ENCODE results near the gene F5.
A peak's percentile ranks its signal among the peaks of the same experiment; 100 is the strongest.

Gene F5

DNA sequence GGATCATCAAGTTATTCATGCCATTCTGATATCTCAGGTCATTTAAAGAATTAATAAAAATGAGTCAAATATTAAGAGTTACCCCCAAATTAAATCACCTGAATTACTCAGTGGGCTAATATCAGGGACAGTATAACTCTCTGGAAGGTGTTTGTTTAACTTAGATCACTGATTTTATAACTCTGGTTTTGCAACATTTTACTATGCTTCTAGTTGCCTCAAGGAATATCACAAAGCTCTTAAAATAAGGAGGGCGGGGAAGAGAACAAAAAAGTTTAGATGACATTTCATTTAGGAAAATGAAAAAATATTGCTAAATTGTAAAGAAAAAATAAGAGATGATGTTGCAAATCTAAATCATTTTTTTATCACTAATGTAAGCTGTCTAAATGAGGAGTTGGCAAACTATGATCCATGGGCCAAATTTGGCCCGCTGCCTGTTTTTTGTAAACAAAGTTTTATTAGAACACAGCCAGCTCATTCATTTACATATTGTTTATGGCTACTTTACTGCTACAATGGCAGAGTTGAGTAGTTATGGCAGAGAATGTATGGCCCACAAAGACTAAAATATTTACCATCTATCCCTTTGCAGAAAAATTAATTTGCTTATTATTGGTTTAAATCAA lies 68.6 kb downstream of the F5 start:
- TF ChIP-seq, protein P1, sequence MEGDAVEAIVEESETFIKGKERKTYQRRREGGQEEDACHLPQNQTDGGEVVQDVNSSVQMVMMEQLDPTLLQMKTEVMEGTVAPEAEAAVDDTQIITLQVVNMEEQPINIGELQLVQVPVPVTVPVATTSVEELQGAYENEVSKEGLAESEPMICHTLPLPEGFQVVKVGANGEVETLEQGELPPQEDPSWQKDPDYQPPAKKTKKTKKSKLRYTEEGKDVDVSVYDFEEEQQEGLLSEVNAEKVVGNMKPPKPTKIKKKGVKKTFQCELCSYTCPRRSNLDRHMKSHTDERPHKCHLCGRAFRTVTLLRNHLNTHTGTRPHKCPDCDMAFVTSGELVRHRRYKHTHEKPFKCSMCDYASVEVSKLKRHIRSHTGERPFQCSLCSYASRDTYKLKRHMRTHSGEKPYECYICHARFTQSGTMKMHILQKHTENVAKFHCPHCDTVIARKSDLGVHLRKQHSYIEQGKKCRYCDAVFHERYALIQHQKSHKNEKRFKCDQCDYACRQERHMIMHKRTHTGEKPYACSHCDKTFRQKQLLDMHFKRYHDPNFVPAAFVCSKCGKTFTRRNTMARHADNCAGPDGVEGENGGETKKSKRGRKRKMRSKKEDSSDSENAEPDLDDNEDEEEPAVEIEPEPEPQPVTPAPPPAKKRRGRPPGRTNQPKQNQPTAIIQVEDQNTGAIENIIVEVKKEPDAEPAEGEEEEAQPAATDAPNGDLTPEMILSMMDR (IDR thresholded peaks at IDR 0.05; ENCODE audit: poor library complexity, severe bottlenecking): no peak
- ATAC-seq (ENCODE audit: low read depth) (peak; percentile 38; the same call in 2 of the 3 replicates), DNase-seq (ENCODE audit: low spot score) (no peak)
- Histone ChIP-seq H3K27ac (ENCODE audit: poor library complexity, severe bottlenecking) (no peak overlapping the region), H3K9me3 (ENCODE audit: severe bottlenecking) (no peaks in the 10 kb centered on the region), H3K36me3 (ENCODE audit: low read depth) (no peaks in the 10 kb centered on the region), H3K4me1 (ENCODE audit: insufficient read depth, poor library complexity, severe bottlenecking) (no peaks in the 10 kb centered on the region), H3K4me3 (ENCODE audit: severe bottlenecking) (no peak overlapping the region), H3K27me3 (ENCODE audit: insufficient read depth, poor library complexity, severe bottlenecking) (no peaks in the 10 kb centered on the region)

DNA sequence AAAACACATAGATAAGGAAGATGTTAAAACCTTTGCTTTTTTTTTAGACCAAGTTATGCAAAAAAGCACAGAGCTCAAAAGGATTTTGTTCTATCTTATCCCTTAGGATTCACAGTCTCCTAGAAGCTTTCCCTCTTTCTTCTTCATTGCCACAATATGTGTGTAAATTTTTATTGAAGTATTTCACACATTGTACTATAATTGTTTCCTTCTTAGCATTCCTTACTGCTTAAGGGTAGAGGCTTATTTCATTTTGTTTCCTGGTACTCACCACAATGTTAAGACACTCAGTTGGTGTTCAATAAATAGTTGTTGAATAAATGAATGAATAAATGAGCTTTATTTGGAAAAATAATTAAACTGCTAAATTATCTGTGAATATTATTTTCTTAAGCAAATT lies 70.6 kb downstream of the F5 start:
- H3K4me1 ChIP-seq (ENCODE audit: insufficient read depth, poor library complexity, severe bottlenecking): peaks cover 16% of the 10 kb centered on the region
- no peaks in the 10 kb centered on the region for H3K27me3 ChIP-seq (ENCODE audit: insufficient read depth, poor library complexity, severe bottlenecking)
- ATAC-seq (ENCODE audit: low read depth) (no peak), DNase-seq (ENCODE audit: low spot score) (no peak)
- H3K4me3 ChIP-seq (ENCODE audit: severe bottlenecking): no peak overlapping the region
- H3K9me3 ChIP-seq (ENCODE audit: severe bottlenecking): no peaks in the 10 kb centered on the region
- TF ChIP-seq, protein P1 (IDR thresholded peaks at IDR 0.05; ENCODE audit: poor library complexity, severe bottlenecking): no peak
- H3K36me3 ChIP-seq (ENCODE audit: low read depth): no peaks in the 10 kb centered on the region
- H3K27ac ChIP-seq (ENCODE audit: poor library complexity, severe bottlenecking): no peak overlapping the region

- no peaks in the 10 kb centered on the region for H3K36me3 ChIP-seq (ENCODE audit: low read depth)
- no peaks in the 10 kb centered on the region for H3K27me3 ChIP-seq (ENCODE audit: insufficient read depth, poor library complexity, severe bottlenecking)
- no peaks in the 10 kb centered on the region for H3K9me3 ChIP-seq (ENCODE audit: severe bottlenecking)
- no peak for DNase-seq (ENCODE audit: low spot score)
- TF ChIP-seq, protein P1 (IDR thresholded peaks at IDR 0.05; ENCODE audit: poor library complexity, severe bottlenecking): no peak
- no peak for ATAC-seq (ENCODE audit: low read depth)
- H3K4me1 ChIP-seq (ENCODE audit: insufficient read depth, poor library complexity, severe bottlenecking): peaks cover 16% of the 10 kb centered on the region
- H3K4me3 ChIP-seq (ENCODE audit: severe bottlenecking): no peak overlapping the region
- no peak overlapping the region for H3K27ac ChIP-seq (ENCODE audit: poor library complexity, severe bottlenecking)
Measured at GRCh38 chr1:169514566-169515270, 71.6 kb downstream of the F5 start.

GRCh38 chr1:169513208-169513607 lies 73.1 kb downstream of the F5 start:
- Histone ChIP-seq H3K27ac (ENCODE audit: poor library complexity, severe bottlenecking) (no peak overlapping the region), H3K9me3 (ENCODE audit: severe bottlenecking) (no peaks in the 10 kb centered on the region), H3K4me3 (ENCODE audit: severe bottlenecking) (no peak overlapping the region), H3K36me3 (ENCODE audit: low read depth) (no peaks in the 10 kb centered on the region), H3K27me3 (ENCODE audit: insufficient read depth, poor library complexity, severe bottlenecking) (no peaks in the 10 kb centered on the region), H3K4me1 (ENCODE audit: insufficient read depth, poor library complexity, severe bottlenecking) (peaks cover 16% of the 10 kb centered on the region)
- ATAC-seq (ENCODE audit: low read depth) (no peak), DNase-seq (ENCODE audit: low spot score) (no peak)
- TF ChIP-seq, protein P1 (IDR thresholded peaks at IDR 0.05; ENCODE audit: poor library complexity, severe bottlenecking): no peak

Measured in RWPE2 (cell line).